Activated CD4-positive, CD25-positive, alpha-beta regulatory T cell treated with anti-CD3 and anti-CD28 coated beads, Interleukin-2, amount 50 U/mL, for 16 hours (primary cell): Measurements from ENCODE around the gene AMOTL2.

ENCODE experiments used
- DNase-seq: peaks from one replicate; pipeline ENCODE4 v3.0.0-alpha.2; 2020; ENCODE audit warnings: low read depth, low spot score

AMOTL2 gene

GRCh38 chr3:134317106-134317947 is 56.9 kb downstream of the AMOTL2 start:
- DNase-seq, result no peak

GRCh38 chr3:134315286-134316106 is 58.8 kb downstream of the AMOTL2 start:
- no peak for DNase-seq

- DNase-seq, result no peak
Measured at GRCh38 chr3:134314588-134315285, 59.5 kb downstream of the AMOTL2 start.

GRCh38 chr3:134313847-134314587 is 60.2 kb downstream of the AMOTL2 start:
- DNase-seq, result no peak

- DNase-seq, result no peak
Measured at GRCh38 chr3:134312873-134313846, 61.1 kb downstream of the AMOTL2 start.

GRCh38 chr3:134312072-134312872 is 62.0 kb downstream of the AMOTL2 start:
- DNase-seq, result no peak

- DNase-seq, result no peak
Measured at GRCh38 chr3:134311693-134312071, 62.6 kb downstream of the AMOTL2 start.

GRCh38 chr3:134311265-134311664 is 63.0 kb downstream of the AMOTL2 start:
- DNase-seq, result no peak

- no peak for DNase-seq
Measured at GRCh38 chr3:134309987-134310700, 64.1 kb downstream of the AMOTL2 start.

GRCh38 chr3:134308350-134308891 is 65.8 kb downstream of the AMOTL2 start:
- peak; percentile 52 for DNase-seq

- no peak for DNase-seq
Measured at GRCh38 chr3:134307425-134307824, 66.8 kb downstream of the AMOTL2 start.

- DNase-seq, result no peak
Measured at GRCh38 chr3:134306320-134306719, 67.9 kb downstream of the AMOTL2 start.
